Measurements from ENCODE around the gene TBC1D23.
A peak's percentile ranks its signal among the peaks of the same experiment; 100 is the strongest.
"Not testable (repeated sequence)": the region's sequence is repeated elsewhere in the genome, so short reads cannot be mapped to it uniquely, and the experiment has no call there.

Gene TBC1D23

GRCh38 chr3:100257586-100257985, 3.2 kb upstream of the TBC1D23 start:
- DNase-seq = no peak

GRCh38 chr3:100260081-100260684, 609 bp upstream of the TBC1D23 start:
- peak in 1 of 2 donors; percentile 4 for DNase-seq

GRCh38 chr3:100261485-100261903, 702 bp downstream of the TBC1D23 start:
- no peak for DNase-seq

GRCh38 chr3:100262925-100263324, 2.1 kb downstream of the TBC1D23 start:
- DNase-seq = not testable (repeated sequence)

GRCh38 chr3:100263583-100263982, 2.8 kb downstream of the TBC1D23 start:
- no peak for DNase-seq

GRCh38 chr3:100264242-100264641, 3.5 kb downstream of the TBC1D23 start:
- no peak for DNase-seq

- DNase-seq = no peak
Measured at GRCh38 chr3:100265016-100265415, 4.2 kb downstream of the TBC1D23 start.

- no peak for DNase-seq
Measured at GRCh38 chr3:100266531-100266930, 5.7 kb downstream of the TBC1D23 start.

- no peak for DNase-seq
Measured at GRCh38 chr3:100268156-100268555, 7.4 kb downstream of the TBC1D23 start.

GRCh38 chr3:100269001-100269400, 8.2 kb downstream of the TBC1D23 start:
- no peak for DNase-seq

- no peak for DNase-seq
Measured at GRCh38 chr3:100269410-100270214, 8.8 kb downstream of the TBC1D23 start.

GRCh38 chr3:100270215-100270583, 9.4 kb downstream of the TBC1D23 start:
- no peak for DNase-seq

- no peak for DNase-seq
Measured at GRCh38 chr3:100271522-100271921, 10.7 kb downstream of the TBC1D23 start.

- DNase-seq = not testable (repeated sequence)
Measured at GRCh38 chr3:100272797-100273611, 12.2 kb downstream of the TBC1D23 start.

GRCh38 chr3:100274361-100274760, 13.6 kb downstream of the TBC1D23 start:
- no peak for DNase-seq

GRCh38 chr3:100277255-100277800, 16.5 kb downstream of the TBC1D23 start:
- no peak for DNase-seq

- no peak for DNase-seq
Measured at GRCh38 chr3:100278910-100279309, 18.1 kb downstream of the TBC1D23 start.

GRCh38 chr3:100288288-100288894, 27.6 kb downstream of the TBC1D23 start:
- no peak for DNase-seq

GRCh38 chr3:100289339-100289738, 28.5 kb downstream of the TBC1D23 start:
- no peak for DNase-seq

GRCh38 chr3:100295089-100295488, 34.3 kb downstream of the TBC1D23 start:
- DNase-seq = no peak

GRCh38 chr3:100297784-100298183, 37.0 kb downstream of the TBC1D23 start:
- DNase-seq = no peak

GRCh38 chr3:100299016-100299415, 38.2 kb downstream of the TBC1D23 start:
- no peak for DNase-seq

- no peak for DNase-seq
Measured at GRCh38 chr3:100306695-100307094, 45.9 kb downstream of the TBC1D23 start.

Measured in CD4-positive, alpha-beta T cell treated with Interleukin-1 beta for 1 hour (primary cell).